Upper lobe of left lung (tissue), 4 donors: ENCODE results near the gene CCBE1.

ENCODE experiments used
- EP300 ChIP-seq, 4 donors: sonication (generic); formaldehyde crosslinking; IDR thresholded peaks; one replicate each; pipeline ENCODE4 v1.5.1; 2017; ENCODE audit warnings: antibody characterized with exemption in 4 of 4, control low read depth in 2 of 4
- TF ChIP-seq, protein P1 (sequence below), 6 experiments: fragments of 450-650 bp in 4 of 6; fragments of 200-600 bp in 2 of 6; sonication (generic) in 2 of 6; IDR thresholded peaks; one replicate each; pipeline ENCODE4 v1.5.1; 2016 to 2019; ENCODE audit warnings: antibody characterized with exemption in 6 of 6

DNA sequence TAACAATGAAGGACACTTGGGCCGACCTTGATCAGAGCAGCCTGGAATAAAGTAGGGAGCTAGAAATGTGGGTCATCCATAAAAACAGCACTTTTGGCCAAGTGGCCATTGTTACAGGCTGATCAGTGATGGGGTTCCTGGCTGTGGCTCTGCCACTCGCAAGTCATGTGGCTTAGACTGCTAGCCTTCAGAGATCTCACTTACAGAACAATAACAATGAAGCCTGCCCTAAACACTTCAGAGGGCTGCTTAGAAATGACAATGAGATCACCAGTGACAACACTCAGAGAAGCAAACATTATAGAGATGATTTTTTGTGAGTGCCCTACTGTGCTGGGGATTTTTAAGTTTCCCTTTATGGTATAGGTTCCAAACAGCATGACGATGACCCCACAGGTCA, 230.2 kb downstream of the CCBE1 start:
- TF ChIP-seq, protein P1, sequence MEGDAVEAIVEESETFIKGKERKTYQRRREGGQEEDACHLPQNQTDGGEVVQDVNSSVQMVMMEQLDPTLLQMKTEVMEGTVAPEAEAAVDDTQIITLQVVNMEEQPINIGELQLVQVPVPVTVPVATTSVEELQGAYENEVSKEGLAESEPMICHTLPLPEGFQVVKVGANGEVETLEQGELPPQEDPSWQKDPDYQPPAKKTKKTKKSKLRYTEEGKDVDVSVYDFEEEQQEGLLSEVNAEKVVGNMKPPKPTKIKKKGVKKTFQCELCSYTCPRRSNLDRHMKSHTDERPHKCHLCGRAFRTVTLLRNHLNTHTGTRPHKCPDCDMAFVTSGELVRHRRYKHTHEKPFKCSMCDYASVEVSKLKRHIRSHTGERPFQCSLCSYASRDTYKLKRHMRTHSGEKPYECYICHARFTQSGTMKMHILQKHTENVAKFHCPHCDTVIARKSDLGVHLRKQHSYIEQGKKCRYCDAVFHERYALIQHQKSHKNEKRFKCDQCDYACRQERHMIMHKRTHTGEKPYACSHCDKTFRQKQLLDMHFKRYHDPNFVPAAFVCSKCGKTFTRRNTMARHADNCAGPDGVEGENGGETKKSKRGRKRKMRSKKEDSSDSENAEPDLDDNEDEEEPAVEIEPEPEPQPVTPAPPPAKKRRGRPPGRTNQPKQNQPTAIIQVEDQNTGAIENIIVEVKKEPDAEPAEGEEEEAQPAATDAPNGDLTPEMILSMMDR (IDR thresholded peaks at IDR 0.05), result no peak
- no peak for TF ChIP-seq EP300 (IDR thresholded peaks at IDR 0.05)
